K562 (cell line): ENCODE data around the gene PDLIM7. TPM values are rescaled to one million over a fixed set of nuclear protein-coding genes. Genes with fewer than 3 reads are reported as not detected.

Experiments used
- DDX20 ChIP-seq: fragments of 450-650 bp; IDR thresholded peaks from 2 replicates; pipeline ENCODE4 v1.6.1; 2016; ENCODE audit warnings: missing genetic modification characterization, low read depth, mild to moderate bottlenecking, missing compliant biosample characterization, moderate library complexity
- ELK1 ChIP-seq: sonication (generic); formaldehyde crosslinking; IDR thresholded peaks from 2 replicates; pipeline ENCODE4 v1.8.1; 2022; ENCODE audit warnings: missing genetic modification reagents
- HBP1 ChIP-seq: fragments of 450-650 bp; formaldehyde crosslinking; IDR thresholded peaks from 2 replicates; pipeline ENCODE4 v1.4.0; 2022; ENCODE audit warnings: missing genetic modification characterization
- ID3 ChIP-seq, 2 experiments: fragments of 250-450 bp in 1 of 2; fragments of 450-650 bp in 1 of 2; sonication (Bioruptor Pico) in 1 of 2; IDR thresholded peaks; 2 replicates each; pipeline versions ENCODE4 v1.6.1 to v1.8.0; 2016 to 2021; ENCODE audit warnings: mild to moderate bottlenecking in 2 of 2, moderate library complexity in 2 of 2, missing compliant biosample characterization in 1 of 2, missing genetic modification characterization in 1 of 2
- POLR2AphosphoS2 ChIP-seq: IDR thresholded peaks from 2 replicates; pipeline ENCODE4 v1.6.1; 2012; ENCODE audit warnings: low read length, improper control_type of control experiment
- POLR2G ChIP-seq: fragments of 200-400 bp; formaldehyde crosslinking; IDR thresholded peaks from 2 replicates; pipeline ENCODE4 v1.6.1; 2017; ENCODE audit warnings: low read depth, mild to moderate bottlenecking, antibody characterized with exemption, low read length, moderate library complexity
- ZBTB11 ChIP-seq, 3 experiments: fragments of 200-800 bp in 1 of 3; fragments of 250-450 bp in 1 of 3; fragments of 450-650 bp in 1 of 3; sonication (Bioruptor Pico) in 1 of 3; sonication (Bioruptor generic) in 1 of 3; formaldehyde crosslinking in 1 of 3; IDR thresholded peaks; 2 replicates each; pipeline versions ENCODE4 v1.6.1 to v1.8.0; 2016 to 2022; ENCODE audit warnings: mild to moderate bottlenecking in 2 of 3, missing genetic modification characterization in 2 of 3, missing compliant biosample characterization in 1 of 3, moderate library complexity in 1 of 3
- ZBTB7A ChIP-seq: IDR thresholded peaks from 2 replicates; pipeline ENCODE4 v1.6.1; 2011; ENCODE audit warnings: low read depth, mild to moderate bottlenecking, low read length, moderate library complexity, borderline replicate concordance; ENCODE audit not compliant: control insufficient read depth
- ZNF282 ChIP-seq: sonication (generic); formaldehyde crosslinking; IDR thresholded peaks from 2 replicates; pipeline ENCODE4 v1.8.1; 2023; ENCODE audit warnings: missing genetic modification reagents
- ZNF639 ChIP-seq, 2 experiments: fragments of 200-800 bp in 1 of 2; sonication (Bioruptor generic) in 1 of 2; sonication (generic) in 1 of 2; formaldehyde crosslinking in 1 of 2; IDR thresholded peaks in 1 of 2; conservative IDR thresholded peaks in 1 of 2; 2 replicates each; pipeline versions ENCODE4 v1.5.0 to v1.6.1; 2016 to 2020; ENCODE audit warnings: missing compliant biosample characterization in 1 of 2, missing genetic modification characterization in 1 of 2, missing genetic modification reagents in 1 of 2
- polyA plus RNA-seq, 8 experiments: library from polyadenylated mRNA; depleted of rRNA in 4 of 8; stranded (reverse) in 5 of 8; unstranded in 3 of 8; fragments of >200 nt; fragmentation: Nextera tagmentation in 2 of 8; fragmentation: Illumina TruSeq in 1 of 8; extraction: Ambion mirVana in 2 of 8; extraction: Trizol in 1 of 8; gene quantifications; 2 replicates each; pipeline versions ENCODE4 v1.2.1 to v1.2.3, GENCODE V29; 2011 to 2014; ENCODE audit warnings: inconsistent platforms in 1 of 8, missing spikeins in 1 of 8
- total RNA-seq, 7 experiments: library from RNA; depleted of rRNA in 6 of 7; stranded (reverse); fragments of >200 nt in 6 of 7; fragmentation: Illumina TruSeq in 2 of 7; extraction: Trizol in 2 of 7; gene quantifications; 2 replicates each; pipeline versions ENCODE4 v1.2.1 to v1.2.3, GENCODE V29; 2011 to 2021; ENCODE audit warnings: low replicate concordance in 1 of 7

The PDLIM7 gene
- total and polyA plus RNA-seq, 9 of the 15 experiments (the other 6 are each of a cell fraction or from before 2014, with no cell fraction given): 2.1 to 124 (median 32.6) TPM

- TF ChIP-seq ELK1 (no peak), POLR2G (peak; percentile 76), ZBTB11 (CRISPR knock-in tag; IDR thresholded peaks at IDR 0.05) (no peak), ZBTB7A (peak; percentile 94; the same call in 1 of the 2 replicates), ZNF639 (CRISPR knock-in tag; conservative IDR thresholded peaks at IDR 0.05 in 1 of 2, IDR thresholded peaks at IDR 0.05 in 1 of 2) (peak in 1 of 2 experiments; percentile 47; a peak in 1 of 4 replicates), ZNF282 (CRISPR knock-in tag) (no peak), POLR2AphosphoS2 (no peak), HBP1 (CRISPR knock-in tag) (no peak), DDX20 (no peak), ID3 (CRISPR knock-in tag; IDR thresholded peaks at IDR 0.05) (no peak), ID3 (tag; IDR thresholded peaks at IDR 0.05) (no peak)
Observed at GRCh38 chr5:177473443-177474001, 23.9 kb downstream of the PDLIM7 start, which contains the start of gene DBN1 (continued).
